GM12878 (cell line): ENCODE data around the gene COG2.

ENCODE experiments used
- ASH2L ChIP-seq: fragments of 300-600, 200-600 bp; sonication (generic); IDR thresholded peaks from 2 replicates; pipeline ENCODE4 v1.6.1; 2017; ENCODE audit warnings: low read depth, mild to moderate bottlenecking, borderline replicate concordance
- BRCA1 ChIP-seq: IDR thresholded peaks from 2 replicates; pipeline ENCODE4 v1.6.1; 2011; ENCODE audit warnings: low read depth, low read length, improper control_type of control experiment
- CBX5 ChIP-seq: sonication (generic); IDR thresholded peaks from 2 replicates; pipeline ENCODE4 v1.6.1; 2016; ENCODE audit warnings: low read depth, moderate library complexity, mild to moderate bottlenecking, inconsistent platforms
- EP300 ChIP-seq, 2 experiments: fragments of 150-350 bp in 1 of 2; IDR thresholded peaks; 2 replicates each; pipeline ENCODE4 v1.6.1; 2011 to 2012; ENCODE audit warnings: low read depth in 2 of 2, low read length in 2 of 2, borderline replicate concordance in 1 of 2, improper control_type of control experiment in 1 of 2, inconsistent platforms in 1 of 2; ENCODE audit not compliant: control insufficient read depth in 1 of 2
- GABPA ChIP-seq: IDR thresholded peaks from 2 replicates; pipeline ENCODE4 v1.6.1; 2014; ENCODE audit warnings: antibody characterized with exemption, low read depth, mild to moderate bottlenecking, inconsistent platforms
- POLR2A ChIP-seq: IDR thresholded peaks from 2 replicates; pipeline ENCODE4 v1.6.1; 2011; ENCODE audit warnings: low read depth, mild to moderate bottlenecking, low read length
- POLR2AphosphoS5 ChIP-seq: IDR thresholded peaks from 2 replicates; pipeline ENCODE4 v1.6.1; 2011; ENCODE audit warnings: mild to moderate bottlenecking, low read length, inconsistent platforms
- SMC3 ChIP-seq: IDR thresholded peaks from 2 replicates; pipeline ENCODE4 v1.6.1; 2011; ENCODE audit warnings: low read length, improper control_type of control experiment, borderline replicate concordance
- ZNF274 ChIP-seq: IDR thresholded peaks from one replicate; pipeline ENCODE4 v1.8.0; 2011; ENCODE audit not compliant: insufficient read length, insufficient read depth
- TF ChIP-seq, protein P1 (sequence below), 3 experiments: IDR thresholded peaks in 2 of 3; conservative IDR thresholded peaks in 1 of 3; 2 replicates each; pipeline ENCODE4 v1.5.1; 2011; ENCODE audit warnings: low read depth in 3 of 3, low read length in 3 of 3, mild to moderate bottlenecking in 3 of 3, control low read depth in 2 of 3, moderate library complexity in 2 of 3, inconsistent platforms in 1 of 3, mixed read lengths in 1 of 3; ENCODE audit not compliant: control insufficient read depth in 2 of 3, insufficient read depth in 1 of 3; ENCODE audit errors: extremely low read depth in 1 of 3
- TF ChIP-seq, protein P2 (sequence below): IDR thresholded peaks from 2 replicates; pipeline ENCODE4 v1.6.1; 2012; ENCODE audit warnings: improper control_type of control experiment, low read depth, low read length; ENCODE audit not compliant: insufficient replicate concordance
- TF ChIP-seq, protein P3 (sequence below): IDR thresholded peaks from 2 replicates; pipeline ENCODE4 v1.6.1; 2012; ENCODE audit warnings: low read depth, low read length, improper control_type of control experiment

DNA sequence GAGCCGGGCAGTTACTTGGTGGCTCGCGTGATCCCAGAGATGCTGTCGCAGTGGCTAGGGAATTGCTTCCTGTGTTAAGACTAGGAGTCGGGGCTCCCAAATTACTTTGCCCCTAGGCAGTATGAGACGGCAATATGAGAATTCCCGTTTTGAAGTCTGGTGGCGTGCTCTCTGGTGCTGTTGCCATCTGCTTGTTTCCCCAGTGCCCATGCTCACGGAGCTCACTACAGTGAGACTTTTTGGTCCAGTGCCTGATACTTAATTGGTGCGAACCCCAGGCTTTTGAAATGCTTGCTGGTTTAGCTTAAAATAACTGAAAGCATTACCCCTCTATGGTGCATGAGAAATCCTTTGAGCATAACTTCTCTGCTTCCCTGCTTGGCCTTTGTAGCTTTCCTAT is 49.3 kb downstream of the COG2 start:
- TF ChIP-seq POLR2AphosphoS5 (no peak), ZNF274 (no peak), ASH2L (no peak), POLR2A (no peak), BRCA1 (no peak), SMC3 (no peak), CBX5 (no peak), GABPA (no peak), EP300 (IDR thresholded peaks at IDR 0.05; ENCODE audit: borderline replicate concordance in 1 of 2, control insufficient read depth in 1 of 2, low read depth in 2 of 2, low read length in 2 of 2) (no peak)
- TF ChIP-seq, protein P1, sequence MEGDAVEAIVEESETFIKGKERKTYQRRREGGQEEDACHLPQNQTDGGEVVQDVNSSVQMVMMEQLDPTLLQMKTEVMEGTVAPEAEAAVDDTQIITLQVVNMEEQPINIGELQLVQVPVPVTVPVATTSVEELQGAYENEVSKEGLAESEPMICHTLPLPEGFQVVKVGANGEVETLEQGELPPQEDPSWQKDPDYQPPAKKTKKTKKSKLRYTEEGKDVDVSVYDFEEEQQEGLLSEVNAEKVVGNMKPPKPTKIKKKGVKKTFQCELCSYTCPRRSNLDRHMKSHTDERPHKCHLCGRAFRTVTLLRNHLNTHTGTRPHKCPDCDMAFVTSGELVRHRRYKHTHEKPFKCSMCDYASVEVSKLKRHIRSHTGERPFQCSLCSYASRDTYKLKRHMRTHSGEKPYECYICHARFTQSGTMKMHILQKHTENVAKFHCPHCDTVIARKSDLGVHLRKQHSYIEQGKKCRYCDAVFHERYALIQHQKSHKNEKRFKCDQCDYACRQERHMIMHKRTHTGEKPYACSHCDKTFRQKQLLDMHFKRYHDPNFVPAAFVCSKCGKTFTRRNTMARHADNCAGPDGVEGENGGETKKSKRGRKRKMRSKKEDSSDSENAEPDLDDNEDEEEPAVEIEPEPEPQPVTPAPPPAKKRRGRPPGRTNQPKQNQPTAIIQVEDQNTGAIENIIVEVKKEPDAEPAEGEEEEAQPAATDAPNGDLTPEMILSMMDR (IDR thresholded peaks at IDR 0.05 in 2 of 3, conservative IDR thresholded peaks at IDR 0.05 in 1 of 3; ENCODE audit: control insufficient read depth in 2 of 3, extremely low read depth in 1 of 3, insufficient read depth in 1 of 3, low read depth in 3 of 3, low read length in 3 of 3): no peak
- TF ChIP-seq, protein P2, sequence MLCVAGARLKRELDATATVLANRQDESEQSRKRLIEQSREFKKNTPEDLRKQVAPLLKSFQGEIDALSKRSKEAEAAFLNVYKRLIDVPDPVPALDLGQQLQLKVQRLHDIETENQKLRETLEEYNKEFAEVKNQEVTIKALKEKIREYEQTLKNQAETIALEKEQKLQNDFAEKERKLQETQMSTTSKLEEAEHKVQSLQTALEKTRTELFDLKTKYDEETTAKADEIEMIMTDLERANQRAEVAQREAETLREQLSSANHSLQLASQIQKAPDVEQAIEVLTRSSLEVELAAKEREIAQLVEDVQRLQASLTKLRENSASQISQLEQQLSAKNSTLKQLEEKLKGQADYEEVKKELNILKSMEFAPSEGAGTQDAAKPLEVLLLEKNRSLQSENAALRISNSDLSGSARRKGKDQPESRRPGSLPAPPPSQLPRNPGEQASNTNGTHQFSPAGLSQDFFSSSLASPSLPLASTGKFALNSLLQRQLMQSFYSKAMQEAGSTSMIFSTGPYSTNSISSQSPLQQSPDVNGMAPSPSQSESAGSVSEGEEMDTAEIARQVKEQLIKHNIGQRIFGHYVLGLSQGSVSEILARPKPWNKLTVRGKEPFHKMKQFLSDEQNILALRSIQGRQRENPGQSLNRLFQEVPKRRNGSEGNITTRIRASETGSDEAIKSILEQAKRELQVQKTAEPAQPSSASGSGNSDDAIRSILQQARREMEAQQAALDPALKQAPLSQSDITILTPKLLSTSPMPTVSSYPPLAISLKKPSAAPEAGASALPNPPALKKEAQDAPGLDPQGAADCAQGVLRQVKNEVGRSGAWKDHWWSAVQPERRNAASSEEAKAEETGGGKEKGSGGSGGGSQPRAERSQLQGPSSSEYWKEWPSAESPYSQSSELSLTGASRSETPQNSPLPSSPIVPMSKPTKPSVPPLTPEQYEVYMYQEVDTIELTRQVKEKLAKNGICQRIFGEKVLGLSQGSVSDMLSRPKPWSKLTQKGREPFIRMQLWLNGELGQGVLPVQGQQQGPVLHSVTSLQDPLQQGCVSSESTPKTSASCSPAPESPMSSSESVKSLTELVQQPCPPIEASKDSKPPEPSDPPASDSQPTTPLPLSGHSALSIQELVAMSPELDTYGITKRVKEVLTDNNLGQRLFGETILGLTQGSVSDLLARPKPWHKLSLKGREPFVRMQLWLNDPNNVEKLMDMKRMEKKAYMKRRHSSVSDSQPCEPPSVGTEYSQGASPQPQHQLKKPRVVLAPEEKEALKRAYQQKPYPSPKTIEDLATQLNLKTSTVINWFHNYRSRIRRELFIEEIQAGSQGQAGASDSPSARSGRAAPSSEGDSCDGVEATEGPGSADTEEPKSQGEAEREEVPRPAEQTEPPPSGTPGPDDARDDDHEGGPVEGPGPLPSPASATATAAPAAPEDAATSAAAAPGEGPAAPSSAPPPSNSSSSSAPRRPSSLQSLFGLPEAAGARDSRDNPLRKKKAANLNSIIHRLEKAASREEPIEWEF: no peak
- TF ChIP-seq, protein P3, sequence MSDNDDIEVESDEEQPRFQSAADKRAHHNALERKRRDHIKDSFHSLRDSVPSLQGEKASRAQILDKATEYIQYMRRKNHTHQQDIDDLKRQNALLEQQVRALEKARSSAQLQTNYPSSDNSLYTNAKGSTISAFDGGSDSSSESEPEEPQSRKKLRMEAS: no peak
